Measurements from ENCODE around the gene HIC1.

Gene HIC1

DNA sequence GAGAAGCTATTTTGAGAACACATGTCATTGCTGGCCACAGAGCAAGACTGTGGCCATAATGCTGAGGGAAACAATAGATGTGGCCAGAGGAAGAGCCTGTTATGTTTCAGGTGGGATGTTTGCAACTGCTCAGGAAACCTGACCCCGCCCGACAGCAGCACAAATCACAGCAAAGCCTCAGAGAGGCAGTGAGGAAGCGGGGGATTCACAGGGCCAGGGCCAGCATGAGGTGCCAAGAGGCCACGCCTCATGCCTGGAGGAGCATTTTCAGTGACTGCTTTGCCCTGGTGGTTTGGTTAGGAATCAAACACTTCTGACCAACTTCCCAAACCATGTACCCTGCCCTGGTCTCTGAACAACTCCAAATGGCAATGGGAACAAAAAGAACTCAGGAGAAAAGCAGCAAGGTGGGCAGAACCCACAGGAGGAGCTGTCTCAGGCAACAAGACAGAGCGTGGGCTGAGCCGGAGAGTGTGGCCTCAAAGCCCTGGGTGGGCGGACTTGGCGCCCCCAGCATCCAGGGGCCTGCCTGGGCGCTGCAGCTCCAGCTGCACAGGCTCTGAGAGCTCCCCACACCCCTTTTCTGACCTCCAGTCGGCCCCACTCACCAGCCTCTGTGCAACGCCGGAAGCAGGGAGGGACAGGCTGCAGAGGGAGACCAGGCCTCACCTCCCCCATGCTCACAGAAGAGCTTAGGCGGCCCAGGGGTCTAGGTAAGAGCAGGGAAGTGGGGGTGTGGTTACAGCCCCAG, 20.6 kb downstream of the HIC1 start:
- no peak for DNase-seq (ENCODE audit: low read depth in 2 of 2)

DNA sequence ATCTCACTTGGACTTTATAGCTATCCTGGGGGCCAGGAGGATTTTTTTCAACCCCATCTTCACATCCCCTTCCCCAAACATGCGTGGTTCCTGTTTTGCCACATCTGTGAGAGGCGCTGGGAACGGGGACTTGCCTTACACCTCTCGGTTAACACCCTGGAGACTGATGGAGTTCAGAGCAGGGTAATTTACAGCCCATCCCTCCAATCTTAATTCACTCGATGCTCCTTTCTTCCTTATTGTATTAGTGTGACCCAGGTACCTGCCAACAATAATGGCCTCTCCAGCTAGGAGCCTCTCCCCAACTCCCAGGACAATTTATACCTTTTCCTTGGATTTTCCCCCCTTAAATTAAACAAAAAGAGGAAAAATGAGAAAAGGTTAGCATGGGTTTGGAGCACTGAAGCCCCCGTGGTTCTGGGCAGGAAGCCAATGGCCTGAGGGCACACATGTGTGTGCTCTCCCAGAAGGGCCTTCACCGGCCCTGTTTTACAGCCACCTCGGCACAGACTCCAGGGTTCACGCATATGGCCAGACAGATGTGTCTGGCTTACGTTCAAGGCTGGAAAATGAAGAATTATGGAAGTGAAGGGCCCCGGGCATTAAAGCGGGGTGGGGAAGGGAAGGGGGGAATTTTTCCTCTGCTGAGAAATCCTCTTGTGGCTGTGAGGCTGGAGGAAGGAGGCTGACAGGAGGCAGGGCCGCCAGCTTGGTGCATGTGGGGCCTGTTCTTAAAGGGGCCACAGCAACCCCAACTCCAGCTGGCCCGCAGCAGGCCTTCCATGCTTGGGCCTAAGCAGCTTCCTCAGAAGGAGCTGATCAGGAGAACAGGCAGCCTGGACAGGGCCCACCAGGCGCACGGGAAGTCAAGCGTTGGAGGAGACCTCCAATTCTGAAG, 21.4 kb downstream of the HIC1 start:
- no peak for DNase-seq (ENCODE audit: low read depth in 2 of 2)

DNA sequence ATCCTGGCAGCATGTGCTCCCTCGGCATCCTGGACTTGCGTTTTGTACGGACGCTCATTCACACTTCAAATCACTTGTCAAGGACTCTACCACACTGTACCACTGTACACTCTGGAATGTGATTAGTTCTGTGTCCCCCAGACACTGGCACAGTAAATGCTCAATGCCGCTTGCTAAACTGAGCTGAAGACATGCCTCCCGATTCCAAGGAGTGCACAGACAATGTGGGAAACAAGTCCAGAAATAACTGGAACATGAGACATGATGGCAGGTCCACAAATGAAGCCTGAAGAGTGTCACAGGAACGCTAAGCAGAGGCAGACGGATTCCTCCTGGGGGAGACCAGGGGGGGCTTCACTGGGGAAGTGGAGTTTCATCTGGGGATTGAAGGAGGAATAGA, 22.1 kb downstream of the HIC1 start:
- DNase-seq (ENCODE audit: low read depth in 2 of 2) = no peak

DNA sequence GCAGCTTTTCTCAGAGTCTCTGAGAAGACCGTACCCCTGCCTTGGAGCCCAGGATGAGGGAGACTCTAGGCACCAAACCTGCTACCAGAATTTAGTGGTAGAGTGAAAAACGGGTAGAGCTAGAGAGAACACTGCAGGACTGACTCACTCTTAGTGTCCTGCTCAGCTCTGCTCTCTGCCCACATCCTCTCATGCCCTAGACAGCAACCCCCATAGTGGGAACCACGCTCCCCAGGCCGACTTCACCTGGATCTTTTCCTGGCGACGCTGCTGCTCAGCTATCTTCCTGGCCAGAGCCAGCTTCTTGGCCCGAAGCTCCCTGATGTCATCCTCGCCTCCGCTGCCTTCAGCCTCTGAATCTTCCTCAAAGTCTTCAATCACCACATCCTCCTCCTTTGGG, 26.7 kb downstream of the HIC1 start:
- no peak for DNase-seq (ENCODE audit: low read depth in 2 of 2)

DNA sequence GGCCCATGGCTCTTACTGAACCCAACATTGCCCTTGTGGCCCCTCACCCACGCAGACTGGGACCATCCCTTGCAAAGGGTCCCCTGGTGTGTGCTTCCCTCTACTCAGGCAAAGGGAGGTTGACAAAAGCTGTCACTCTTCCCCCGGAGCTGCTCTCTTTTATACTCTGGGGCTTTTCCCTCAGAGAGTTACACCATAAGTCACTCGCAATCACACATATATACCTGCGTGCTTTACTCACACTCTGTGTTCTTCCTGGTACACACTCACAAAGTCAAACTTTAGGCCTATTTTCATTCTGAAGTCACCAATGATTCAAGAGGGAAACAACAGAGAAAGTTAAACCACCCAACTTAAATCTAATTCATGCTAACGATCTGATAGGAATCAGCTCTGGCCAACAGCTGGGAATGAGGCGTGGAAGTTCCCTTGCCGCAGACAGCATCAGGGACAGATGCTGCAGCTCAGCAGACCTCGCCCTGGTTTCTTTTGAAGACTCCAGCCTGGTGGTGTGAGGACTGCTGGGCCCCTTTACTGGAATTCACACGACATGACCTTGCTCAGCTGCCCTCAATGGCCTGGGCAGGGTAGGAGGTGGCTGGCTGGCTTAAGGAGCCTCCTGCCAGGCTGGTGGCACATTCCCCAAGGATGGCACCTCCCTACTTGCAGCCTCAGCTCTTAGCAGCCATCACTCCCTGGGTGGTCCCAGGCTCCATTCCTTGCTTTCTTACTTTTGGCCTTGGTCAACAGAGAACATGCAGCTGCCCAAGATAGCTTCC, 27.3 kb downstream of the HIC1 start:
- DNase-seq (ENCODE audit: low read depth in 2 of 2) = no peak

DNA sequence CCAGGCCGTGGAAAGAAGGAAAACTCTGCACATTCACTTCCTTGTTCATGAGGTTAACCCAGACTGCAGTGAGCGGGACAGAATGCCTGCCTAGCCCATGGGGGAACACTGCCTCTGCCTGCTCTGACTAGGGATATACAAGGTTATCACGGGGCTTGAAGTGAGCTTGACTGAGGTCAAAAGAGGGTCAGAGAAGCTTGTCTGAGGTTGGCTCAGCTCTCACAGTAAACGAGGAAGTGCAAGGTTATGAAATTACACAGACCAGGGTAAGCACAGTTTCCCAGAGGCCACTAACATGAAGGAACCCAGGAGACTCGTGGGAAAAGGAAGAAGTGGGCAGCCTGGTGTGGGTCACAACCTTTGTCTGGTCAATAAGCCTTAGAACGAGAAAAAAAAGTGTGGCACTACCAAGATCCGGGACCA, 28.7 kb downstream of the HIC1 start:
- no peak for DNase-seq (ENCODE audit: low read depth in 2 of 2)

DNA sequence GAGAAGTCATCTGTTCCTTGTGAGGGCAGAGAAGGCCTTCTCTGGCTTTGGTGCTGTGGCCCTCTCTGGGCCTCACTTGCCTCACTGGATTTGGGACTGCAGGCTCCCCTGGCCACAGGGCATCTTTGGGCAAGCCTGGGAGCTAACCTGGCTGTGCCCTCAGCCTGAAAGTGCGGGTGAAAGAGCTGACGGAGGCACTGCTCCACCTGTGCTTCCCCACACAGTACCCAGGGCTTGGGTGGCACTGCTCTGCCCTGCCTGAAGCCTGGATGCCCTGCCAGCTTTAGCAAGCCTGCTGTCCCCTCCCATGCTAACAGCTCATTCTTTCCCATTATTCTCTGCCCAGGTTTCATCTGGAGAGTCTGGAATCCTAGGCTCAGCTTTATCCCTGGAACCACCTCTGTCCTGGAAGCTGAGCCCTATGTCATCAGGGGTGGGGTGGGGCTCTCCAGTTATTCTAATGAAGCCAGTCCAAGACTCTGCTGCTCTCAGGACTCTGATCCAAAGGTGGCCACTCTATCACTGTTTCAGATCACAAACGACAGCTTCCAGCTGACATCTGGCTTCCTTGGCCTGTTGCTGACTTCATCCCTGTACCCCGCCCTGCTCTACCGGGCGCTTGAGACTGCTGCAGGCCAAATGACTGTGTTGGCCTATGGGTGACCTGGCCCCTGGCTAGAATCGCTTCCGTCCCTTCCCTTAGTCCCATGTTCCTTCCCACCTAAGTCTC, 29.3 kb downstream of the HIC1 start:
- DNase-seq (ENCODE audit: low read depth in 2 of 2) = no peak

DNA sequence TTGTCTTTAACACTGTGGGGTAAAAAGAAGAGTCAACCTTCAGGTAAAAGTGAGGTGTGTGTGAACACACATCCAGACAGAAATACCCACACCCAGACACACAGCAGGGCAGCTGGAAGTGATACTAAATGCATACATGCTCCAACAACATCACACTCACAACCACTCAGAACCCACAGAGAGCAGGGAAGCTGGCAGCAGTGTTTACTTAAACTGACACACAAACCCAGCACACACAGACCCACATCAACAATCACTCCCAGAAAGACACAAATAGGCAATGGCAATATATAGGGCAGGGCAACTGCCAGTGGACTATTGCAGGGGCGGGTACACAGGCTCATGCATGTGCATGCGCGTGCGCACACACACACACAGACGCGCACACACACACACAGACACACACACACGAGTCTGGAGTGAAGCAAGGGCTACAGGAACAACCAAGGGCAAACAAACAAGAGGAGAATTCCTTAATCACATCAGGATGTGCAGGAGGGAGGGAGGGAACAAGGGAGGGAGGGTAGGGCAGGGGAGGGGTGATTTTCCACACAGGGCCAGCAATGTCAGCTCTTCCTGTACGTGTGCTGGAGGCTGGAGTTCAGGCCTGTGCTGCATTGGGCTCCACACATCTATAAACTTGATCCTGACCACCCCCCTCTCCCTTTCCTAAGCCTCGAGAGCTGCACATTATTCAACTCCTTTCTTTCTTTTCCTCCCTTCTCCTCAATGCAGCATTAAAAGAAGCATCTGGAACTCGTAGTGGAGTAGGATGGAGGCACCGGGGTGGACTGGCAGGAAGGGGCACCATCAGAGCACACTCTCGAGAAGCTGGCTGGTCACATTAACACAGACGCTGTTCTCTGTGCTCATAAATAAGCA, 30.1 kb downstream of the HIC1 start:
- DNase-seq (ENCODE audit: low read depth in 2 of 2) = no peak

DNA sequence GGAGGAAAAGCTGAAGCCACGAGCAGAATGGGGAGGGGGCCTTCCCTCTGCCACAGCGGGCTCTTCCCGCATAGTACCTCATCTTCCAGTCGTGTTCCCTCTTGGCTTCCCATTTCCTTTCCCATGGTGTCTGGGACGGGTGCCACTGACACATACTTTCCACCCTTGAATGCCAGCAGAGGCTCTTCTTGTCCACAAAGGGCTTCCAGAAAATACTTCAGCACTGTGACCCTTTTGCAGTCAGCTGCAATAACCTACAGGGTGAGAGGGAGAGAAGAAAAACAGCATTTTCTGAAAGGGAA, 30.7 kb downstream of the HIC1 start:
- DNase-seq (ENCODE audit: low read depth in 2 of 2) = no peak

DNA sequence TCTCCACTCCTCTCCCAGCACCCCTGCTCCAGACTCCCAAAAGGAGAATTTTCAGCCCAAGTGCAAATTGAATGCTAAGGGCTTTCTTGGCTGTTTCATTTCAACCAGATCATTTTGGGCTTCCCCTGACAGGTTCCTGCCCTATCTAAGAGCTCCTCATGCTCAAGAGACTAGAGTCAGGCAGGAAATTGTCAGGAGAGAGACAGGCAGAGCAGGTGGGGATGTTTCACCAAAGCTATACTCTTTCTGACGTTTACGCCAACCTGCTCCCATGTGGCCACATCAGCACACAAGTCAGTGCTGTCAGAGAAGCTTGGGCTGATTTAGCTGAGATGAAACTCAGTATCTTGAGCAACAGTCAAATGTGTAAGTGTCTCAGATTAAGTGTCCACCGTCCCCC, 31.4 kb downstream of the HIC1 start:
- DNase-seq (ENCODE audit: low read depth in 2 of 2) = no peak

DNA sequence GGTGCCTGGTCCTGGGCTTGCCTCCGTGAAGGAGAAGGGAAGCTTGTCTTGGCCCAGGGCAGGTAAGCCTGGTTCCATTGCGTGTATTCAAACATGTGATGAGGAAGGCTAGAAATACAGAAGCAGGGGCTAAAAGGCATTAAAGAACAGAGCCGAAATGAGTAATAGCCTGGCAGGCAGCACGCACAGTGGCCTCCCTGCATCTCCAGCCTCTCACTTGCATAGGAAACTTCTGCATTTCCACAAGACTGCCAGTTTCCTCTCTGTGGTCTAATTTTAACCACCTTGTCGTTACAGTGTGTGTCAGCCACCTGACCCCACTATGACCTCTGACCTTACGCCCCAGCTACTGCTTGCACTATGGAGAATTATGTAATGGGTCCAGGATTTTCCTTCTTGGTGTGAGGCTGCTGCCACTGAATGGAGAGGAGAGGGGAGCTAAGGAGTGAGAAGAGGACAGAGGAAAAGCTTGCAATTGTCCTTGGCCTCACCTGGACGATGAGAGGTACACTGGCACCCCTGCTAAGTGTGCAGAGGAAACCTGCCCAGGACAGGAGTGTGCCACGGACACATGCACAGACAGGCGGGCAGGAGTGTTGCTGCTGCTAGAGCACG, 32.8 kb downstream of the HIC1 start:
- peak in 1 of 2 donors; percentile 46 for DNase-seq (ENCODE audit: low read depth in 2 of 2)

DNA sequence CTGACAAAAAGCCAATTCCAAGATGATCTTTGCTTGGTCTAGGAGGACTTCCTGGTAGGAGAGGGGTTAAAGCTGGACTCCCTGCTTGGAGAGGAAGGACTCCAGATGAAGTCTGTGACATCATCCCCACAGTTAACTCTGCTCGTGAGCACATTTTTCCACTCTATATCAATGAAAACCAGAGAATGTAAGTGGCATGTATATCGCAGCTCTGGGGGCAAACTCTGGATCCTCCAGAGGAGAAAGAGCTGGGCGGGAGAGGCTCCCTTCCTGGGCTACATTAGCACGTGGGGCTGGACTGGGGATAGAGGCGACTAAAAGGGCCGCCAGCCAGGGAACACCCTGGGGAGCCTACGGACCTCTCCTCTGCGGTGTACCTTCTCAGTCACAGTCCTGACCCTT, 34.1 kb downstream of the HIC1 start:
- no peak for DNase-seq (ENCODE audit: low read depth in 2 of 2)

DNA sequence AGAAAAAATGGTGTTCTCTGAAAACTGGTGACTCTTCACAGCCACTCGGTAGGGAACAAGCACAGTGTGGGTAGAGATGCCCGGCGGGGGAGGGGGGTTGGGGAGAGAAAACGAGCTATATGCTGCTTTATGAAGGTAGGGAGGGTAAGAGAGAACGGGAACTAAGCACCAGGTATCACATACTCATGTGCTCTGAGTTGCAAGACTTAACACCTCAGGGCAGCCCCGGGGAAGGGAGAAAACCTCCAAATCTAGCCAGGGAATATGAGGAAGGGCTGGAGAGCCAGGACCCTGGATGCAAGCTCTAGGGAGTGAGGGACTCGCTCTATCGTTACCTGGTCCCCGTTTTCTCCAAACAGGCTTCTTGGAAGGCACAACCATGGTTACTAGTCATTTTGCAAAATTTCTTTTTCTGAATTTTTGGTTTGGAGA, 35.3 kb downstream of the HIC1 start:
- DNase-seq (ENCODE audit: low read depth in 2 of 2) = no peak

DNA sequence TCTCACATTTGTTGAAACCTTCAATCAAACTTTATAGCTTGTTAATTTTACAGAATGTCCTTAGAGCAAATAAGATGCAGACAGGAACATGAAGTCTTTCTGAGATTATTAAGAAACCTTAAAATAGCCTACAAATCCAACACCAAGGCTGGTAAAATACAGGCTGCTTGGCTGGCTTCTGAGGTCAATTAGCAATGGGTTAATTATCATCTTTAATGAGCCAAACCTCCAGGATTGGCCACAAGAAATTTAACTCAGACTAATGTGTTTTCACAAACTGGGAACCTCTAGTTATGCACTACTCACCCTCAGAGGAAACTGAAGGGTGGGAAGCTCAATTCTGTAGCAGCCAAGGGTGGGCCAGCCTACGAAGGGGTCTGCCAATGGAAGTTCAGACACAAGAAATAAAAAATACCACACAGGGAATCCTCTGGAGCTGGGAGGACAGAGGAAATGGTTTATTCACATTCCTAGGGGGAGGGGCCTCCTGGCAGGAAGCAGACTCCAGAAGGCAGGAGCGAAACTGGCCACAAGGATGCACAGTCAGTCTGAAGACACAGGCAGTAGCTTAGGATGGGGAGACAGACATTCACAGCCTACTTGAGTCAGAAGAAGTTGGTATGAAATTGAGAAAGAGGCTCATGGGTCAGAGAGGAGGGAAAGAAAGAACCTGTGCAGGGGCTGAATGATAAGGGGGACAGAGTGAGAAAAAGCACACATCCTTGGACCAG, 36.1 kb downstream of the HIC1 start:
- DNase-seq (ENCODE audit: low read depth in 2 of 2) = no peak

DNA sequence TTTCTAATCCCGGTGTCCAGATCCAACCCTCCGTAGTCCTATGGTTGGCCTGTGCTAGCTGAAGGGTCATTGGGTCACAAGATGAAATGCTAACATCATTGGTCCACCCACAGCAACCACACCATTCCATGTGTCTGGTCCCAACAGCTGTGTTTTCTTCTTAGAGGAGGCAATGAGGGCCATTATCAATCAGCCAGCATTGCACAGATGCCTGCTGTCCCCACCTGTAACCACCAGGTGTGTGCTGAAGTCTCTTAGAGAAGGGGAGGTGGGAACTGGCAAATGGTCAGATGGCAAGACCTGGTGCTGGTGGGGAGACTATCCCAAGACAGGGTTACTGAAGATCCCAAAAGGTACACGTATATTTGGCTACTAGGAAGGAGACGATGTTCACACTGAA, 37.4 kb downstream of the HIC1 start:
- no peak for DNase-seq (ENCODE audit: low read depth in 2 of 2)

DNA sequence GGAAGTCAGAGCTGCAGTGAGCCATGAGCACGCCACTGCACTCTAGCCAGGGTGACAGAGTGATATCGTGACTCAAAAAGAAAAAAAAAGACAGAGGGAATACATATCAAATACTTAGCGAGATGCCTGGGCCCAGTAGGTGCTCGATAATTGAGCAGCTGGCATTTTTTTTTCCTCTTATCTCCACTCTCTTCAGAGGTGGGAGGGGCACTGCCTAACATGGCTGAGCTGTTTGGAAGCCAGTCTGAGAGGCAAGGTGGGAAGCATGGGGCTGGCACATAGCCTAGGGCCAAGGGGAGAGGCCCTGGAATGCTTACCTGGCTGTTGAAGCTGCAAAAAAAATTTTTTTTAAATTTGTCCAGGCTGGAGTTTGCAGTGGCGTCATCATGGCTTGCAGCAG, 38.4 kb downstream of the HIC1 start:
- DNase-seq (ENCODE audit: low read depth in 2 of 2) = no peak

DNA sequence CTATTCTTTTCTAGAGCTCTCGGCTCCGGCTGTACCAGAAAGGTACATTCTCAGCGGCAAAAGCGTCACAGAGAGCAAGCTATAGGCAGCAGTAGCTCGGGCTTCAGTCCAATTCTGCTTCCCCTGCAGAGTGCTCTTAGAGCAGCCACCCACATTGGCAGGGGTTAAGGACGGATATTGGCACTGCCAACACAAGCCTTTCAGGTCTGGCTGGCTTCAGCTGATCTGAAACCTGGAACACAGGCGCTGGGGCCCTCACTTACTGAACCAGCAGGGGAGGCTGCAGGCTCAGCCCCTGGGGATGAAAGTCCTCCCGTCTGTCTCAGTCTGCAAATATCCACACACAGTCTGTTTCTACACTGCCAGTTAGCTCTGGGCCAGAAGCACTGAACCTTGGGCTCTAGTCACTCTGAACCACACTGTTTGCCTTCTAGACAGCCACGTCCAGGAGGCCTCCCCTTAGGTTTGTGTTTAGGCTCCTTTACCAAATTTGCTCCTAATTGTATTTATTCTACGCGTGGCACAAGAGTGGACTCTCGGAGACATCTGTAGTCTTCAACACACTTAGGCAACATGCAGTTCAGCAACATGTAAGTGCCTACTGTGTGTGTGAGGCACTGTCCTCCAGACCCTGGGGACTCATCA, 40.1 kb downstream of the HIC1 start:
- no peak for DNase-seq (ENCODE audit: low read depth in 2 of 2)

DNA sequence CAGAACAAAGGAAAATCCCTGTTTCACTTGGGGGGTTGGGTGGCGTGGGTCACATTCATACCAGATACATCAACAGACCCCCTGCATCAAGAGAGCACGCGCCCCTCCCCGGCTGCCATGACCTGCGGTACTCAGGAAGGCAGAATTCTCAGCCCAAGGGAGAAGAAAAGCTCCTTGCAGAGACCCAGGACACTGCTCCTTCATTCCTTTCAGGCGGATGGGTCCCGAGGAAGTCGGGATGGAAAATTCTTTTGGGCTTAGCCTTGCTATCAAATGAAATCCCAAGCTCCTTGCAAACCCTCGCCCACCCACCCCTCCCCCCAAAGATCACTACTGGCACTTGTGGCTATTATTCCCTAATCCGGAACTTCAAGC, 40.6 kb downstream of the HIC1 start:
- DNase-seq (ENCODE audit: low read depth in 2 of 2) = no peak

All from stimulated activated CD4-positive, alpha-beta T cell treated with anti-CD3 and anti-CD28 coated beads, Interleukin-15, amount 100 ng/mL, for 48 hours (primary cell).